Prostate gland (tissue), 2 donors: ENCODE data around the gene PTPRT.

Experiments
- POLR2A ChIP-seq: fragments of 450-650 bp; IDR thresholded peaks from one replicate; pipeline ENCODE4 v1.6.1; 2016; ENCODE audit warnings: antibody characterized with exemption, mild to moderate bottlenecking
- POLR2AphosphoS5 ChIP-seq: sonication (generic); formaldehyde crosslinking; IDR thresholded peaks from one replicate; pipeline ENCODE4 v1.6.1; 2017; ENCODE audit warnings: antibody characterized with exemption
- TF ChIP-seq, protein P1 (sequence below), 4 experiments: fragments of 200-600 bp in 2 of 4; fragments of 450-650 bp in 2 of 4; sonication (generic) in 2 of 4; IDR thresholded peaks; 1 replicate in 3 of 4; 2 replicates in 1 of 4; pipeline ENCODE4 v1.5.1; 2016 to 2019; ENCODE audit warnings: antibody characterized with exemption in 4 of 4, mild to moderate bottlenecking in 2 of 4, moderate library complexity in 2 of 4

DNA sequence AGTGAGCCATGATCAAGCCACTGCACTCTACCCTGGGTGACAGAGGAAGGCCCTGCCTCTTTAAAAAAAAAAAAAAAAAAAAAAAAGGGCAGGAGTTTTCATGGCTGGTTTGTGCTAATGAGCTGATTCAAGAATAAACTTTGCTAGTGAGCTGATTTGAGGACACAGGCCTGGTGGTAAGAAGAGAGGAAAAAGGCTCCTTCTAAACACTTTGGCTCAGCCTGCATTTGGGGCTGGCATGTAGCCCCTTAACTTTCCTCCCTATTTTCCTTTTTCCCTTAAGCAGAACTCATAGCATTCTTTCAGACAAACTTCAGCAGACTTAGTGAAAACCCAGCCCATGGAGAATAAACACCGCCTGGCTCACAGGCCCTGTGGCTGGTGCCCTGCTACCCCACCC is 432.7 kb downstream of the PTPRT start:
- TF ChIP-seq, protein P1, sequence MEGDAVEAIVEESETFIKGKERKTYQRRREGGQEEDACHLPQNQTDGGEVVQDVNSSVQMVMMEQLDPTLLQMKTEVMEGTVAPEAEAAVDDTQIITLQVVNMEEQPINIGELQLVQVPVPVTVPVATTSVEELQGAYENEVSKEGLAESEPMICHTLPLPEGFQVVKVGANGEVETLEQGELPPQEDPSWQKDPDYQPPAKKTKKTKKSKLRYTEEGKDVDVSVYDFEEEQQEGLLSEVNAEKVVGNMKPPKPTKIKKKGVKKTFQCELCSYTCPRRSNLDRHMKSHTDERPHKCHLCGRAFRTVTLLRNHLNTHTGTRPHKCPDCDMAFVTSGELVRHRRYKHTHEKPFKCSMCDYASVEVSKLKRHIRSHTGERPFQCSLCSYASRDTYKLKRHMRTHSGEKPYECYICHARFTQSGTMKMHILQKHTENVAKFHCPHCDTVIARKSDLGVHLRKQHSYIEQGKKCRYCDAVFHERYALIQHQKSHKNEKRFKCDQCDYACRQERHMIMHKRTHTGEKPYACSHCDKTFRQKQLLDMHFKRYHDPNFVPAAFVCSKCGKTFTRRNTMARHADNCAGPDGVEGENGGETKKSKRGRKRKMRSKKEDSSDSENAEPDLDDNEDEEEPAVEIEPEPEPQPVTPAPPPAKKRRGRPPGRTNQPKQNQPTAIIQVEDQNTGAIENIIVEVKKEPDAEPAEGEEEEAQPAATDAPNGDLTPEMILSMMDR (IDR thresholded peaks at IDR 0.05), result no peak
- no peak for TF ChIP-seq POLR2AphosphoS5
- TF ChIP-seq POLR2A, result no peak
